Transverse colon (tissue), 4 donors: Measurements from ENCODE around the gene MARS1. TPM values are rescaled to one million over a fixed set of nuclear protein-coding genes. Genes with fewer than 3 reads are reported as not detected.

Experiments
- DNase-seq: peaks from one replicate; pipeline ENCODE4 v3.0.0-alpha.2; 2019
- H3K27ac ChIP-seq, 4 donors: fragments of 200-600 bp; sonication (generic); 2 replicates each; pipeline ENCODE4 v1.5.1; 2016 to 2018; ENCODE audit warnings: inconsistent platforms in 4 of 4
- H3K27me3 ChIP-seq: fragments of 200-600 bp; sonication (generic); 2 replicates; pipeline ENCODE4 v1.5.1; 2017; ENCODE audit warnings: inconsistent platforms
- H3K36me3 ChIP-seq, 4 donors: fragments of 200-600 bp; sonication (generic); 2 replicates each; pipeline ENCODE4 v1.5.1; 2017 to 2019; ENCODE audit warnings: inconsistent platforms in 4 of 4
- H3K4me1 ChIP-seq, 4 donors: fragments of 200-600 bp; sonication (generic); 2 replicates each; pipeline ENCODE4 v1.5.1; 2017 to 2020; ENCODE audit warnings: inconsistent platforms in 4 of 4
- H3K4me3 ChIP-seq, 4 donors: fragments of 200-600 bp; sonication (generic); 1 replicate in 1 of 4; 2 replicates in 3 of 4; pipeline versions ENCODE4 v1.5.1 to v1.6.1; 2017 to 2019; ENCODE audit warnings: inconsistent platforms in 4 of 4
- H3K9me3 ChIP-seq, 2 donors: fragments of 200-600 bp; sonication (generic); 2 replicates each; pipeline ENCODE4 v1.5.1; 2017 to 2019; ENCODE audit warnings: inconsistent platforms in 2 of 2
- CTCF ChIP-seq, 5 experiments: fragments of 200-600 bp in 3 of 5; fragments of 450-650 bp in 2 of 5; sonication (generic) in 3 of 5; IDR thresholded peaks; 1 replicate in 2 of 5; 2 replicates in 3 of 5; pipeline ENCODE4 v1.5.1; 2016 to 2017; ENCODE audit warnings: antibody characterized with exemption in 5 of 5, inconsistent platforms in 3 of 5, mild to moderate bottlenecking in 2 of 5, moderate library complexity in 1 of 5
- EP300 ChIP-seq: sonication (generic); formaldehyde crosslinking; IDR thresholded peaks from one replicate; pipeline ENCODE4 v1.6.1; 2017; ENCODE audit warnings: antibody characterized with exemption, low read depth
- POLR2A ChIP-seq: fragments of 450-650 bp; IDR thresholded peaks from one replicate; pipeline ENCODE4 v1.6.1; 2016; ENCODE audit warnings: antibody characterized with exemption, mild to moderate bottlenecking, moderate library complexity
- POLR2AphosphoS5 ChIP-seq, 3 donors: sonication (generic); formaldehyde crosslinking; IDR thresholded peaks; one replicate each; pipeline ENCODE4 v1.6.1; 2016; ENCODE audit warnings: antibody characterized with exemption in 3 of 3
- WGBS, 2 donors: methylation state at CpG; one replicate each; pipeline ENCODE4 v1.1.5; 2018; ENCODE audit warnings: low coverage in 1 of 2; 5-methylcytosine and 5-hydroxymethylcytosine counted together
- in situ Hi-C, 4 donors: fragments of 200-750 bp; cut with MboI; loops; one replicate each; pipeline versions ENCODE4 v1.15.0 to v1.15.1; 2017; ENCODE audit warnings: low sequenced_read_pairs in 3 of 4, low pct_ligation_motif_present in 1 of 4, low pct_unique_long_range_greater_than_20kb in 1 of 4
- intact Hi-C: fragments of 100-400 bp; cut with DNase I; formaldehyde crosslinking; loops from one replicate; pipeline ENCODE4 v1.15.1; 2023; ENCODE audit warnings: low total_unique reads
- total RNA-seq, 4 donors: library from RNA; depleted of rRNA; stranded (reverse); fragments of >200 nt; gene quantifications; one replicate each; pipeline ENCODE4 v1.1.0, GENCODE V29; 2016

The MARS1 gene
- total RNA-seq, 4 donors from 2014 or later = 39.0 to 184 (median 103) TPM

GRCh38 chr12:57522011-57522886 is 34.4 kb downstream of the MARS1 start, which contains the start of gene MBD6:
MBD6 (plus strand) TSS chr12:57522824; CDS start chr12:57524304, 1,480 bp downstream.
- no peaks in the 10 kb centered on the region for H3K27me3 ChIP-seq
- in situ Hi-C loops = no loop called here
- no peaks in the 10 kb centered on the region for H3K9me3 ChIP-seq
- peak within 1 kb of the TSS; percentile 68 to 82 (median 78) for H3K4me3 ChIP-seq
- peak; percentile 94 for DNase-seq
- H3K27ac ChIP-seq = peak within 1 kb of the TSS; percentile 97 to 100 (median 98)
- 0 to 1% methylated on average over 1 to 16 of the region's 57 CpGs for WGBS, 2 donors
- peaks cover 42 to 67% (median 57%) of the 10 kb centered on the region in 4 donors for H3K4me1 ChIP-seq
- H3K36me3 ChIP-seq = peaks cover 0 to 16% (median 3%) of the 10 kb centered on the region in 4 donors
- intact Hi-C loops = no loop called here
- TF ChIP-seq POLR2AphosphoS5 (IDR thresholded peaks at IDR 0.05) = peak; percentile 40 to 73 (median 72)
- TF ChIP-seq POLR2A = peak; percentile 61
- no peak for TF ChIP-seq EP300
- TF ChIP-seq CTCF (IDR thresholded peaks at IDR 0.05) = no peak

- Histone ChIP-seq H3K27ac (peak overlapping the region; percentile 97 to 100 (median 98)), H3K27me3 (no peaks in the 10 kb centered on the region), H3K9me3 (no peaks in the 10 kb centered on the region), H3K4me3 (peak overlapping the region; percentile 68 to 82 (median 78)), H3K4me1 (peaks cover 33 to 58% (median 52%) of the 10 kb centered on the region in 4 donors), H3K36me3 (peaks cover 0 to 20% (median 6%) of the 10 kb centered on the region in 4 donors)
- peak; percentile 54 for DNase-seq
- intact Hi-C loops = loop anchor here (1.0 kb wide), 1 partner anchor 47 kb away; no protein-coding TSS in a partner anchor
- in situ Hi-C loops = no loop called here
- WGBS, 2 donors = 1 to 5% methylated on average over 4 to 9 of the region's 38 CpGs
- TF ChIP-seq POLR2AphosphoS5 (IDR thresholded peaks at IDR 0.05) = no peak
- no peak for TF ChIP-seq EP300
- TF ChIP-seq POLR2A = peak; percentile 5
- no peak for TF ChIP-seq CTCF (IDR thresholded peaks at IDR 0.05)
Observed at GRCh38 chr12:57522887-57523705, 35.2 kb downstream of the MARS1 start.

GRCh38 chr12:57523706-57524614 is 36.1 kb downstream of the MARS1 start:
- WGBS, 2 donors = 0 to 67% methylated on average over 1 to 14 of the region's 14 CpGs
- DNase-seq = no peak
- in situ Hi-C loops = no loop called here
- Histone ChIP-seq H3K27ac (peak overlapping the region; percentile 97 to 100 (median 98)), H3K9me3 (no peaks in the 10 kb centered on the region), H3K36me3 (peaks cover 0 to 24% (median 8%) of the 10 kb centered on the region in 4 donors), H3K4me3 (peak overlapping the region; percentile 68 to 82 (median 78)), H3K27me3 (no peaks in the 10 kb centered on the region), H3K4me1 (peaks cover 25 to 50% (median 44%) of the 10 kb centered on the region in 4 donors)
- intact Hi-C loops = loop anchor here (1.0 kb wide), 1 partner anchor 48 kb away; no protein-coding TSS in a partner anchor
- TF ChIP-seq CTCF (IDR thresholded peaks at IDR 0.05) (no peak), EP300 (no peak), POLR2A (no peak), POLR2AphosphoS5 (IDR thresholded peaks at IDR 0.05) (no peak)
